Duodenal mucosa (tissue), 2 donors: ENCODE results near the gene ANKK1.

Source experiments
- H3K27ac ChIP-seq: one replicate; pipeline ENCODE4 v1.7.0; 2013; ENCODE audit warnings: low read depth, low read length
- H3K27me3 ChIP-seq, 2 donors: one replicate each; pipeline ENCODE4 v1.7.0; 2013; ENCODE audit warnings: low read length in 2 of 2, control low read depth in 1 of 2; ENCODE audit not compliant: insufficient read depth in 2 of 2, control insufficient read depth in 1 of 2
- H3K36me3 ChIP-seq, 2 donors: one replicate each; pipeline ENCODE4 v1.7.0; 2013; ENCODE audit warnings: low read length in 2 of 2, control low read depth in 1 of 2; ENCODE audit not compliant: insufficient read depth in 2 of 2, control insufficient read depth in 1 of 2
- H3K4me1 ChIP-seq, 2 donors: one replicate each; pipeline ENCODE4 v1.7.0; 2013; ENCODE audit warnings: low read length in 2 of 2, control low read depth in 1 of 2; ENCODE audit not compliant: insufficient read depth in 2 of 2, control insufficient read depth in 1 of 2
- H3K4me3 ChIP-seq, 2 donors: one replicate each; pipeline ENCODE4 v1.7.0; 2013; ENCODE audit warnings: low read length in 2 of 2, low read depth in 1 of 2
- H3K9ac ChIP-seq, 2 donors: one replicate each; pipeline ENCODE4 v1.7.0; 2013; ENCODE audit warnings: low read length in 2 of 2, low read depth in 1 of 2
- H3K9me3 ChIP-seq, 2 donors: one replicate each; pipeline ENCODE4 v1.7.0; 2013; ENCODE audit warnings: low read length in 2 of 2, control low read depth in 1 of 2; ENCODE audit not compliant: control insufficient read depth in 1 of 2

The ANKK1 gene

DNA sequence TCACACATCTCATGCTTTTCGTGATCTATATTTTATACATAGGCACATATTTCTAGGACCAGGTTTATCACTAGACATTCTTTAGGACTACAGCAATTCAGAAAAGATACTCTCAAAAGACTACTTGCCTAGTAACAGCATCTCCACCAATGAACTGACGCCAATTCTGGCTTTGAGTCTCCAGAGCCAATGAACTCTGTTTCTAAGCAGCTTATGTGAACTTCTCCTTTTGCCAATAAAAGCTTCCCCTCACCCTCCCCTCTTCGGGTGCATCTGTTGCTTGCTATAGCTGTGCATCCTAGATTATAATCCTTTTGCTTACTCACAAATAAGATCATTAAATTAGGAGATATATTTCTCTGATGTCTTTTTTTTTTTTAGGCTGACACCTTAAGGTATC, 11.4 kb upstream of the ANKK1 start:
- no peak overlapping the region for H3K9ac ChIP-seq
- H3K9me3 ChIP-seq = no peaks in the 10 kb centered on the region
- H3K4me3 ChIP-seq = no peak overlapping the region
- no peaks in the 10 kb centered on the region for H3K27me3 ChIP-seq
- peaks cover 0 to 12% of the 10 kb centered on the region in 2 donors for H3K4me1 ChIP-seq
- H3K36me3 ChIP-seq = no peaks in the 10 kb centered on the region
- H3K27ac ChIP-seq = no peak overlapping the region

DNA sequence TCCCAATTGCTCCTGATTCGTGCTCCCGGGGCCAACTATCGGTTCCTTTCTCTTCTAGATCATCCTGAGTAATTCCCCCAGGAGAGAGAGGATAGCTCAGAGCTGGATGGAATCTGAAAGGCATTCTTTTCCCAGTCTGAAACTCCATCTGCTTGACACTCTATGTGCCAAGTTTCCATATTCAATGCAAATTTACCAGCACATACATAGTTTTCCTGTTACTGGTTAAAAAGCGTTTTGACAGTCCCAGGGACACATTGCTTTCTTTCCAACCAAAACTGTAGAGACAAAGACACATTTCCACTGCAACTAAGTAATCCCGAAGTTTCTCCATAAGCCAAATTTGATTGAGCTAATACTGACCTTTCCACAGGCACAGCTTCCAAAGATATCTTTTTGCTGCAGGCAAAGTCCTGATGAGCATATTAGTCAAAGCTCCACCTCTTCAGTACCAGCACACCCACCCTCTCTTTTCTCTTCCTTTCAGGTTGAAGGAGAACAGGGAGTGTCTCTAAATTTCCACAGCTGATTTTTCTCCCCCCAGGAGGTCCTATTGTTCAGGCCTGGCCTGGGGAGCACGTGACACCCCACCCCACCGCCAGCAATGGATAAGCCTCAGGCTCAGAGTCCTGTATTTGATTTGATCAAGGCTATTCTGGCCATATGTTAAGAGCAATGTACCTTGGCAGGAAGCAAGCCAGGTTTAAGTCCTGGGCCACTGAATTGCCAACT, 9.7 kb upstream of the ANKK1 start:
- H3K4me1 ChIP-seq = peaks cover 0 to 12% of the 10 kb centered on the region in 2 donors
- no peaks in the 10 kb centered on the region for H3K9me3 ChIP-seq
- H3K4me3 ChIP-seq = no peak overlapping the region
- H3K36me3 ChIP-seq = no peaks in the 10 kb centered on the region
- H3K27me3 ChIP-seq = no peaks in the 10 kb centered on the region
- no peak overlapping the region for H3K9ac ChIP-seq
- no peak overlapping the region for H3K27ac ChIP-seq

DNA sequence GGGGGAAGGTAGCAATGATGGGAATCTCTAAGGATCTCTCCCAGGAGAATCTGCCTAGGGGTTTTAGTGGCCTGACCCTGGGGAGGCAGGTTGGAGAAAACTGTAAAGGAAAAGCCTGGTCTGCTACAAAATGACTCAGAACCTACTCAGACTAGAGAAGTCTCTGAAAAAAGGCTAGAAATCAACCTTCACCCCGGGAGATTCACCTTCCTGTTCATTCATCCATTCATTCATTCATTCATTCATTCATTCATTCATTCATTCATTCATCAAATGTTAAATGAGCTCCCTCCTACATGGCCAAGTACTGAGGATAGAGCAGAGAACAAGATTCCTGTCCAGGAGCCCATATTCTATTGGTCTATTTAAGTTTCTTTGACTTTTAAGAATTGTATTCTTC, 8.9 kb upstream of the ANKK1 start:
- no peaks in the 10 kb centered on the region for H3K9me3 ChIP-seq
- H3K36me3 ChIP-seq = no peaks in the 10 kb centered on the region
- no peaks in the 10 kb centered on the region for H3K27me3 ChIP-seq
- peaks cover 0 to 8% of the 10 kb centered on the region in 2 donors for H3K4me1 ChIP-seq
- no peak overlapping the region for H3K27ac ChIP-seq
- H3K4me3 ChIP-seq = no peak overlapping the region
- no peak overlapping the region for H3K9ac ChIP-seq

DNA sequence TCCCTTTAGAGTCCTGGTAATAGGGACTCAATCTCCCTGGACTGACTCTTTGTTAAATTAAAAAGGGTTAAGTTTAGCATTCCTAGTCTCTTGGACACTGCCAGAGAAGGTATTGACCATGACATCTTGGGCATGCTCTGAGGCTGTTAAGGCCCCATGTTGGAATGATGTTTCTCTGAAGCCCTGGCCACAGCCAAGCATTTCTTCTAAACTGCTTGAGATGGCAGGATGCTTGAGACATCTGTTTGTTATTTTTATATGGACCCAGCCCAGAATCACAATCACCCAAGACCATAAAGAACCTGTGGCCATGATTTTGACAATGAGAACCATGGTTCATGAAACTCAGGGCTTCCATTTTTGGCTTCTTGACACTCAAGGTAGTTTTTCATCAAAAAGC, 5.5 kb upstream of the ANKK1 start:
- Histone ChIP-seq H3K4me1 (no peaks in the 10 kb centered on the region), H3K4me3 (no peak overlapping the region), H3K9ac (no peak overlapping the region), H3K27me3 (peaks cover 4% of the 10 kb centered on the region in 2 donors), H3K27ac (no peak overlapping the region), H3K9me3 (no peaks in the 10 kb centered on the region), H3K36me3 (no peaks in the 10 kb centered on the region)

DNA sequence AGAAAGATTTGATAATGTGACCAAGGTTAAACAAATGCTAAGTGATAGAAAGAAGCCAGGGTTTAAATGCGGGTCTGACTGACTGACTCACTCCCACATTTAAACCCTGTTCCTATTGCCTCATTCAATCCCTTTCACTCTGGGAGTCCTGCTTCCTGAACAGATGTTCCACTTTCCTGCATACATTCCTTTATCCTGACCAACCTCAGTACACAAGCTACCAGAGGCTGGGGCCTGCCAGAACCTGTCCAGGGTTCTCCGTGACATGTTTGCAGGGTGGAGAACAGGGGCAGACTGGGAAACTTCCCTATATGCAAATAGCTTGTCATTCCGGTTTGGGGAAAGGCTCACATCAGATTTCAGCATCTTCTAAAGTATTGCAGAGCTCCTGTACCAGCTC, 3.0 kb upstream of the ANKK1 start:
- Histone ChIP-seq H3K9me3 (no peaks in the 10 kb centered on the region), H3K9ac (no peak overlapping the region), H3K27me3 (peaks cover 16 to 20% of the 10 kb centered on the region in 2 donors), H3K4me3 (no peak overlapping the region), H3K4me1 (peaks cover 0 to 5% of the 10 kb centered on the region in 2 donors), H3K36me3 (no peaks in the 10 kb centered on the region), H3K27ac (no peak overlapping the region)

DNA sequence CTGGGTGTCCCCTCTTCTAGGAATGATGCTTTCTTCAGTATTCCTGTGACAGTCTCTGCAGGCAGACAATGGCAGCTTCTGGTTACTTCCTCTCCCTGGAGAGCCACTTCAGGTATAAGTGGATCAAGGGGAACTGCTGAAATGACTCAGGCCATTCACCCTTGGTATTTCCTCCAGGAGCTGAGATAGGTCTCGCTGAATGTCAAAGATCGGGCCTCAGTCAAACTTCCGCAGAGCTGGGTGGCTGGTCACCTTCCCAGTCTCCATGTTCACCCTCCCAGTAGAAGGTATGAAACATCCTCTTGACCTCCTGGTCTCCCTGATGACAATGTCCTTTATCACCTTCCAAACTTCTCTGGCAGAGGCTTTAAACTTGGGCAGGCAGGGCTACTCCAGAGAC, 1.8 kb upstream of the ANKK1 start:
- Histone ChIP-seq H3K4me3 (no peak overlapping the region), H3K9ac (no peak overlapping the region), H3K4me1 (peaks cover 0 to 5% of the 10 kb centered on the region in 2 donors), H3K27ac (no peak overlapping the region), H3K36me3 (no peaks in the 10 kb centered on the region), H3K9me3 (no peaks in the 10 kb centered on the region), H3K27me3 (peaks cover 16 to 20% of the 10 kb centered on the region in 2 donors)

DNA sequence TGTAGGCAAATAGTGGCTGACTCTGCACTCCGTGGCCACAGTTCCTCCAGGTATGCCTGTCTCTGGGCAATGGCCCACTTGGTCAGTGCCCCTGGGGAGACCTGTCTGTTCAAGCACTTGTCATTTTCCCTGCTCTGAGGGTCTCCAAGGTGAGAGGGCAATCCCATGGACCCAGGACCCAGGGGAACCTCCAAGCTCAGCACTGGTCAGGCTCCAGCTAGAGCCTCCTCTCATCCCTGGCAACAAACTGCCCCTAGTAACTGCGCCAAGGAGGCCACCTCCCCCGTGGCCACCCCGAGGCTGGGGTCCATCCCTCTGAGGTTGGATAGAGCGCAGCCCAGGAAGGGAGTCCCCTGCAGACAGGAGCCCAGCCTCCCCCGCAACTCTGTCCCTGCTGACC, 713 bp upstream of the ANKK1 start:
- H3K27me3 ChIP-seq = peaks cover 16 to 20% of the 10 kb centered on the region in 2 donors
- no peaks in the 10 kb centered on the region for H3K9me3 ChIP-seq
- no peak overlapping the region for H3K27ac ChIP-seq
- no peaks in the 10 kb centered on the region for H3K36me3 ChIP-seq
- no peak overlapping the region for H3K4me3 ChIP-seq
- peaks cover 0 to 5% of the 10 kb centered on the region in 2 donors for H3K4me1 ChIP-seq
- H3K9ac ChIP-seq = no peak overlapping the region

DNA sequence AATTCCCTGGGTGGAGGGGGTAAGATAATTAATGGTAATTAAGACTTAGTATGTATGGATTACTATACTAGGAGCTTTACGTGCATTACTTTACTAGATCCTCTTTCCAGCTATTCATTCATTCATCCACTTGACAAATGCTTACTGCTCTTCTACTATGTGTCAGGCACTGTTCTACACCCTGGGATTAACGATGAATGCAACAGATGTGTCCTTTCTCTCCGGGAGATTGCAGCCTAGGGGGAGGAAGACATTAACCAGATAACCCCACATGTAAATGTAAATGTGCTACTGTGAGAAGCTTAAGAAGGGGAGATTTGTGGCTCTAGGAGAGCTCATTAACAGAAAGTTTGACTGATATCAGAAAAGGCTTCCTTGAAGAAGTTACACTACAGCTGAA, 1.7 kb downstream of the ANKK1 start:
- peaks cover 16 to 20% of the 10 kb centered on the region in 2 donors for H3K27me3 ChIP-seq
- H3K9ac ChIP-seq = no peak overlapping the region
- no peak overlapping the region for H3K4me3 ChIP-seq
- H3K36me3 ChIP-seq = no peaks in the 10 kb centered on the region
- H3K27ac ChIP-seq = no peak overlapping the region
- H3K4me1 ChIP-seq = peaks cover 0 to 5% of the 10 kb centered on the region in 2 donors
- H3K9me3 ChIP-seq = no peaks in the 10 kb centered on the region

DNA sequence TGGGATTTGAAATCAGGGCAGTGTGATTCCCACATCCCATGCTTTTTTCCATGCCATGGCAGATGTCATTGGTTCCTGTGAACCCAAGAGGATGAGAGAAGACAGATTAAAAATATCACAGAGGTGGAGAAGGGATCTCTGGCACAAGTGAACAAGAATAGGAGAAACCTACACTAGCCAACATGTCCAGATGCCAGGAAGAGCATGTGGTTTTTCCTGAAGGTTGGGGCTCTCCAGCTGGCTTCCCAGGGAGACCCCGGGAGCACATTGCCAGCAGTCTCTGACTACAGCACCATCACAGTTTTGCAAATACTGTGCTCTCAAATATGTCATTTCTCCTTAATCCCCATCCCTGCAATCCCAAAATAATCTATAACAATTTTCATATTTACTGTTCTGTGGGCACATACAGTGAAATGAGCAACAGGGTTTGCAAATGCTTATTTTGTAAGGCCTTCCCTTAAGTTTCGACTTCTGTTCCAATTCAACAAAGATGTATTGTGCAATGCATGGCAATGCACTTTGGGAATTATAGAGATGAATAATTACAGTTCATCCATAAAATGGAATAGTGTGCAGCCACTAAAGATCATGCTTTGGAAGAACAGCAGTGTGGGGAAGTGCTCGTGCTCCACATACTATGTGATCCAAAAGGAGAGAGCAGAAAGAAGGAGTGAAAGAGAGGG, 4.8 kb downstream of the ANKK1 start:
- H3K27ac ChIP-seq = no peak overlapping the region
- peaks cover 0 to 5% of the 10 kb centered on the region in 2 donors for H3K4me1 ChIP-seq
- H3K9me3 ChIP-seq = no peaks in the 10 kb centered on the region
- H3K4me3 ChIP-seq = no peak overlapping the region
- H3K36me3 ChIP-seq = no peaks in the 10 kb centered on the region
- H3K27me3 ChIP-seq = peaks cover 12 to 14% of the 10 kb centered on the region in 2 donors
- no peak overlapping the region for H3K9ac ChIP-seq

DNA sequence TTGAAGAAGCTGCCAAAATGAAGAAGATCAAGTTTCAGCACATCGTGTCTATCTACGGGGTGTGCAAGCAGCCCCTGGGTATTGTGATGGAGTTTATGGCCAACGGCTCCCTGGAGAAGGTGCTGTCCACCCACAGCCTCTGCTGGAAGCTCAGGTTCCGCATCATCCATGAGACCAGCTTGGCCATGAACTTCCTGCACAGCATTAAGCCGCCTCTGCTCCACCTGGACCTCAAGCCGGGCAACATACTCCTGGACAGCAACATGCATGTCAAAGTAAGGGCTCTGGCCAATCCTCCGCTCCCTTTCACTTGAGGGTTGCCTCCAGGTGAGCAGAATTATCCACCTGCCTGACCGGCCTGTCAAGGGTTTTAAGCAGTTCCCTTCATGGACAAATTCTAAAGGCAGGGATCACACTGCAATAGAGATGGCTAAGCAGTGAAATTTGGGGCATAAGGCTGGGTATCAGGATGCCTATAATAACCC, 6.0 kb downstream of the ANKK1 start:
- Histone ChIP-seq H3K4me1 (no peaks in the 10 kb centered on the region), H3K36me3 (no peaks in the 10 kb centered on the region), H3K27me3 (peaks cover 2 to 6% of the 10 kb centered on the region in 2 donors)

More for the DNA sequence above, 6.0 kb downstream of the ANKK1 start:
- H3K9ac ChIP-seq = no peak overlapping the region
- H3K9me3 ChIP-seq = no peaks in the 10 kb centered on the region
- H3K27ac ChIP-seq = no peak overlapping the region
- H3K4me3 ChIP-seq = no peak overlapping the region
